HG02852 (cell line): ENCODE results near the gene C6orf47.

Experiments
- ATAC-seq: cut with Tn5 transposase; IDR thresholded peaks from one replicate; pipeline ENCODE4 v1.9.1; 2021; ENCODE audit warnings: mild to moderate bottlenecking, moderate library complexity; ENCODE audit not compliant: unreplicated experiment

Gene C6orf47

GRCh38 chr6:31639043-31639442 is 21.5 kb downstream of the C6orf47 start:
- ATAC-seq: no peak

- no peak for ATAC-seq
Observed at GRCh38 chr6:31636698-31637596, 23.6 kb downstream of the C6orf47 start.

- ATAC-seq: no peak
Observed at GRCh38 chr6:31634969-31635575, 25.5 kb downstream of the C6orf47 start.

- no peak for ATAC-seq
Observed at GRCh38 chr6:31634131-31634530, 26.4 kb downstream of the C6orf47 start.

- no peak for ATAC-seq
Observed at GRCh38 chr6:31633447-31633846, 27.1 kb downstream of the C6orf47 start.

- no peak for ATAC-seq
Observed at GRCh38 chr6:31632279-31632946, 28.2 kb downstream of the C6orf47 start.

GRCh38 chr6:31631681-31632278 is 28.8 kb downstream of the C6orf47 start:
- ATAC-seq: no peak

- no peak for ATAC-seq
Observed at GRCh38 chr6:31631209-31631608, 29.4 kb downstream of the C6orf47 start.

GRCh38 chr6:31630177-31630934 is 30.2 kb downstream of the C6orf47 start:
- no peak for ATAC-seq

GRCh38 chr6:31629014-31629413 is 31.6 kb downstream of the C6orf47 start:
- no peak for ATAC-seq

- ATAC-seq: no peak
Observed at GRCh38 chr6:31627690-31628287, 32.8 kb downstream of the C6orf47 start.

GRCh38 chr6:31626952-31627351 is 33.6 kb downstream of the C6orf47 start:
- no peak for ATAC-seq

GRCh38 chr6:31624070-31624469 is 36.5 kb downstream of the C6orf47 start:
- ATAC-seq: no peak

- ATAC-seq: no peak
Observed at GRCh38 chr6:31622684-31623091, 37.9 kb downstream of the C6orf47 start.

GRCh38 chr6:31621991-31622390 is 38.6 kb downstream of the C6orf47 start:
- no peak for ATAC-seq

- no peak for ATAC-seq
Observed at GRCh38 chr6:31621320-31621939, 39.1 kb downstream of the C6orf47 start.

GRCh38 chr6:31620586-31621319 is 39.8 kb downstream of the C6orf47 start, which contains the start of gene PRRC2A:
Gene PRRC2A, plus strand, starts transcription at chr6:31620715. Its CDS starts 2,075 bp downstream, at chr6:31622790.
- ATAC-seq: peak; percentile 49

GRCh38 chr6:31619805-31620585 is 40.6 kb downstream of the C6orf47 start:
- peak; percentile 74 for ATAC-seq
